ENCODE measurements around the gene STEAP3.

STEAP3 gene

DNA sequence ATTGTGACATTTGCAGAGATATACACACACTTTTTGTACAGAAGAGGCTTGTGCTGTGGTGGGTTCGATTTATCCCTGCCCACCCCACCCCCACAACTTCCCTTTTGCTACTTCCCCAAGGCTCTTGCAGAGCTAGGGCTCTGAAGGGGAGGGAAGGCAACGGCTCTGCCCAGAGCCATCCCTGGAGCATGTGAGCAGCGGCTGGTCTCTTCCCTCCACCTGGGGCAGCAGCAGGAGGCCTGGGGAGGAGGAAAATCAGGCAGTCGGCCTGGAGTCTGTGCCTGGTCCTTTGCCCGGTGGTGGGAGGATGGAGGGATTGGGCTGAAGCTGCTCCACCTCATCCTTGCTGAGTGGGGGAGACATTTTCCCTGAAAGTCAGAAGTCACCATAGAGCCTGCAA is 40.0 kb downstream of the STEAP3 start:
- TF ChIP-seq, protein P1, sequence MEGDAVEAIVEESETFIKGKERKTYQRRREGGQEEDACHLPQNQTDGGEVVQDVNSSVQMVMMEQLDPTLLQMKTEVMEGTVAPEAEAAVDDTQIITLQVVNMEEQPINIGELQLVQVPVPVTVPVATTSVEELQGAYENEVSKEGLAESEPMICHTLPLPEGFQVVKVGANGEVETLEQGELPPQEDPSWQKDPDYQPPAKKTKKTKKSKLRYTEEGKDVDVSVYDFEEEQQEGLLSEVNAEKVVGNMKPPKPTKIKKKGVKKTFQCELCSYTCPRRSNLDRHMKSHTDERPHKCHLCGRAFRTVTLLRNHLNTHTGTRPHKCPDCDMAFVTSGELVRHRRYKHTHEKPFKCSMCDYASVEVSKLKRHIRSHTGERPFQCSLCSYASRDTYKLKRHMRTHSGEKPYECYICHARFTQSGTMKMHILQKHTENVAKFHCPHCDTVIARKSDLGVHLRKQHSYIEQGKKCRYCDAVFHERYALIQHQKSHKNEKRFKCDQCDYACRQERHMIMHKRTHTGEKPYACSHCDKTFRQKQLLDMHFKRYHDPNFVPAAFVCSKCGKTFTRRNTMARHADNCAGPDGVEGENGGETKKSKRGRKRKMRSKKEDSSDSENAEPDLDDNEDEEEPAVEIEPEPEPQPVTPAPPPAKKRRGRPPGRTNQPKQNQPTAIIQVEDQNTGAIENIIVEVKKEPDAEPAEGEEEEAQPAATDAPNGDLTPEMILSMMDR (conservative IDR thresholded peaks at IDR 0.05; ENCODE audit: low read length) = no peak
- TF ChIP-seq EZH2phosphoT487 (IDR thresholded peaks at IDR 0.05; ENCODE audit: borderline replicate concordance) = no peak
- Histone ChIP-seq H3F3A (ENCODE audit: low read depth) (no peaks in the 10 kb centered on the region), H2AFZ (ENCODE audit: low read length) (no peak overlapping the region), H3K79me2 (ENCODE audit: insufficient read depth, low read length) (no peaks in the 10 kb centered on the region), H3K4me3 (ENCODE audit: low read length, poor library complexity, severe bottlenecking) (no peak overlapping the region), H3K9me2 (replicated peaks; ENCODE audit: low read depth, low read length) (no peaks in the 10 kb centered on the region), H3K36me3 (ENCODE audit: insufficient read depth, low read length) (no peaks in the 10 kb centered on the region), H3K4me1 (ENCODE audit: insufficient read depth, low read length, poor library complexity, severe bottlenecking) (peaks cover 5% of the 10 kb centered on the region), H3K4me2 (ENCODE audit: low read depth, low read length, poor library complexity, severe bottlenecking) (no peak overlapping the region), H3K9me3 (ENCODE audit: insufficient read depth, low read depth, low read length) (no peaks in the 10 kb centered on the region), H3K27me3 (ENCODE audit: insufficient read depth, low read length, poor library complexity, severe bottlenecking) (no peaks in the 10 kb centered on the region), H4K20me1 (ENCODE audit: insufficient read depth, low read length, poor library complexity, severe bottlenecking) (no peaks in the 10 kb centered on the region), H3K9ac (ENCODE audit: low read depth, low read length, poor library complexity, severe bottlenecking) (no peak overlapping the region)

DNA sequence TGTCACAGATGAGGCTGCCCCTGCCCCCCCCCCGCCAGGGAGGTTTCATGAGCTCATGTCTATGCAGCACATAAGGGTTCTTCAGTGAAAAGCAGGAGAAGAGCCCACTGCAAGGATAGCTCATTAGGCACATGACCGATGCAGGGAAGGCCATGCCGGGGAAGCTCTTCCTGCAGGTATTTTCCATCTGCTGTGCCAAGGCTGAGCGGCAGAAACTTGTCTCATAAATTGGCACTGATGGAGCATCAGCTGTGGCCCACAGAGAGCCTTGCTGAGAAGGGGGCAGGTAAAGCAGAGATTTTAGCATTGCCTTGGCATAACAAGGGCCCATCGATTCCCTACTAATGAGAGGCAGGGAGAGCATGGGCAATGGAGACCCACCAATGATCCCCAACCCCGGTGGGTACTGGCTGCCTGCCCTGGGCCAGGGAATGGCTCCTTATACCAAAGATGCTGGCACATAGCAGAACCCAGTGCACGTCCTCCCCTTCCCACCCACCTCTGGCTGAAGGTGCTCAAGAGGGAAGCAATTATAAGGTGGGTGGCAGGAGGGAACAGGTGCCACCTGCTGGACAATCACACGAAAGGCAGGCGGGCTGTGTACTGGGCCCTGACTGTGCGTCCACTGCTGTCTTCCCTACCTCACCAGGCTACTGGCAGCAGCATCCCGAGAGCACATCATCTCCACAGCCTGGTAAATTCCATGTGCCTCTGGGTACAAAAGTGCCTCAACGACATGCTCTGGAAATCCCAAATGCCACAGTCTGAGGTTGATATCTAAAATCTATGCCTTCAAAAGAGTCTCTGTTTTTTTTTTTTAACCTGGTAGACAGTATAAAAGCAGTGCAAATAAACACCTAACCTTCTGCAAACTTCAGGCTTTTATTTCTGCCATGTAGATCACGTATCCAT is 41.4 kb downstream of the STEAP3 start:
- TF ChIP-seq, protein P1 (conservative IDR thresholded peaks at IDR 0.05; ENCODE audit: low read length) = peak; percentile 82
- no peak for TF ChIP-seq EZH2phosphoT487 (IDR thresholded peaks at IDR 0.05; ENCODE audit: borderline replicate concordance)
- no peak overlapping the region for H3K9ac ChIP-seq (ENCODE audit: low read depth, low read length, poor library complexity, severe bottlenecking)

DNA sequence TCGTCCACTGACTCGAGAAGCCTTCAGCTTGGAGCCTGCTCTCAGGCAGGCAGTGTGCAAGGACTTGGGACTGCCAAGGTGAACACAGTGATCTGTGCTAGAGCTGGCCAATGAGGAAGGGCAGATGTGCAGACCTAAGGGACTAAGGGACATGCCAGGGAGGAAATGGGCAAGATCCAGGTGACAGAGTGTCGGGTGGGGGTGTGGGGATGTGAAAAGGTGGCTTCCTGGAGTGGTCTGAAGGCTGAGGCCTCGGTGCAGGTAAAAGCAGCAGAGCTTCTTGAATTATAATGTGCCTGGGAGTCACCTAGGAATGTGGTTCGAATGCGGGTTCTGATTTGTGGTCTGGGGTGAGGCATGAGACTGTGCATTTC is 42.0 kb downstream of the STEAP3 start:
- no peak overlapping the region for H2AFZ ChIP-seq (ENCODE audit: low read length)
- H3K4me2 ChIP-seq (ENCODE audit: low read depth, low read length, poor library complexity, severe bottlenecking) = no peak overlapping the region
- no peaks in the 10 kb centered on the region for H4K20me1 ChIP-seq (ENCODE audit: insufficient read depth, low read length, poor library complexity, severe bottlenecking)
- peaks cover 5% of the 10 kb centered on the region for H3K4me1 ChIP-seq (ENCODE audit: insufficient read depth, low read length, poor library complexity, severe bottlenecking)
- no peaks in the 10 kb centered on the region for H3F3A ChIP-seq (ENCODE audit: low read depth)
- H3K4me3 ChIP-seq (ENCODE audit: low read length, poor library complexity, severe bottlenecking) = no peak overlapping the region
- H3K9ac ChIP-seq (ENCODE audit: low read depth, low read length, poor library complexity, severe bottlenecking) = no peak overlapping the region
- H3K9me2 ChIP-seq (replicated peaks; ENCODE audit: low read depth, low read length) = no peaks in the 10 kb centered on the region
- H3K79me2 ChIP-seq (ENCODE audit: insufficient read depth, low read length) = no peaks in the 10 kb centered on the region
- no peaks in the 10 kb centered on the region for H3K36me3 ChIP-seq (ENCODE audit: insufficient read depth, low read length)
- no peaks in the 10 kb centered on the region for H3K27me3 ChIP-seq (ENCODE audit: insufficient read depth, low read length, poor library complexity, severe bottlenecking)
- no peak for TF ChIP-seq EZH2phosphoT487 (IDR thresholded peaks at IDR 0.05; ENCODE audit: borderline replicate concordance)
- TF ChIP-seq, protein P1 (conservative IDR thresholded peaks at IDR 0.05; ENCODE audit: low read length) = no peak
- H3K9me3 ChIP-seq (ENCODE audit: insufficient read depth, low read depth, low read length) = no peaks in the 10 kb centered on the region

More for the DNA sequence above, 41.4 kb downstream of the STEAP3 start:
- no peak overlapping the region for H2AFZ ChIP-seq (ENCODE audit: low read length)
- no peaks in the 10 kb centered on the region for H4K20me1 ChIP-seq (ENCODE audit: insufficient read depth, low read length, poor library complexity, severe bottlenecking)
- no peak overlapping the region for H3K4me2 ChIP-seq (ENCODE audit: low read depth, low read length, poor library complexity, severe bottlenecking)
- H3F3A ChIP-seq (ENCODE audit: low read depth) = no peaks in the 10 kb centered on the region
- peaks cover 5% of the 10 kb centered on the region for H3K4me1 ChIP-seq (ENCODE audit: insufficient read depth, low read length, poor library complexity, severe bottlenecking)
- H3K27me3 ChIP-seq (ENCODE audit: insufficient read depth, low read length, poor library complexity, severe bottlenecking) = no peaks in the 10 kb centered on the region
- H3K9me2 ChIP-seq (replicated peaks; ENCODE audit: low read depth, low read length) = no peaks in the 10 kb centered on the region
- H3K36me3 ChIP-seq (ENCODE audit: insufficient read depth, low read length) = no peaks in the 10 kb centered on the region
- no peak overlapping the region for H3K4me3 ChIP-seq (ENCODE audit: low read length, poor library complexity, severe bottlenecking)
- no peaks in the 10 kb centered on the region for H3K79me2 ChIP-seq (ENCODE audit: insufficient read depth, low read length)
- no peaks in the 10 kb centered on the region for H3K9me3 ChIP-seq (ENCODE audit: insufficient read depth, low read depth, low read length)

Measured in Loucy (cell line).